Ishikawa (cell line): ENCODE measurements around the gene ZFAND3.

ENCODE experiments used
- CEBPB ChIP-seq: IDR thresholded peaks from 2 replicates; pipeline ENCODE4 v1.6.1; 2012
- CREB1 ChIP-seq: IDR thresholded peaks from 2 replicates; pipeline ENCODE4 v1.6.1; 2012; ENCODE audit warnings: low read depth
- EGR1 ChIP-seq: IDR thresholded peaks from 2 replicates; pipeline ENCODE4 v1.6.1; 2012
- EP300 ChIP-seq: IDR thresholded peaks from 2 replicates; pipeline ENCODE4 v1.6.1; 2012; ENCODE audit warnings: borderline replicate concordance
- FOXM1 ChIP-seq: IDR thresholded peaks from 2 replicates; pipeline ENCODE4 v1.6.1; 2012; ENCODE audit warnings: low read depth, borderline replicate concordance
- NFIC ChIP-seq: IDR thresholded peaks from 2 replicates; pipeline ENCODE4 v1.6.1; 2012
- RAD21 ChIP-seq: IDR thresholded peaks from 2 replicates; pipeline ENCODE4 v1.6.1; 2012; ENCODE audit warnings: low read depth
- TAF1 ChIP-seq: IDR thresholded peaks from 2 replicates; pipeline ENCODE4 v1.6.1; 2012; ENCODE audit warnings: low read depth, mild to moderate bottlenecking
- TCF12 ChIP-seq: IDR thresholded peaks from 2 replicates; pipeline ENCODE4 v1.6.1; 2012; ENCODE audit warnings: low read depth
- TEAD4 ChIP-seq: IDR thresholded peaks from 2 replicates; pipeline ENCODE4 v1.6.1; 2012
- YY1 ChIP-seq: IDR thresholded peaks from 2 replicates; pipeline ENCODE4 v1.6.1; 2012; ENCODE audit warnings: low read depth
- ZBTB7A ChIP-seq: IDR thresholded peaks from 2 replicates; pipeline ENCODE4 v1.6.1; 2012; ENCODE audit warnings: low read depth
- TF ChIP-seq, protein P1 (sequence below): IDR thresholded peaks from 2 replicates; pipeline ENCODE4 v1.6.1; 2012; ENCODE audit warnings: low read depth, mild to moderate bottlenecking
- TF ChIP-seq, protein P2 (sequence below): IDR thresholded peaks from 2 replicates; pipeline ENCODE4 v1.6.1; 2012
- TF ChIP-seq, protein P3 (sequence below): IDR thresholded peaks from 2 replicates; pipeline ENCODE4 v1.6.1; 2012

The ZFAND3 gene

DNA sequence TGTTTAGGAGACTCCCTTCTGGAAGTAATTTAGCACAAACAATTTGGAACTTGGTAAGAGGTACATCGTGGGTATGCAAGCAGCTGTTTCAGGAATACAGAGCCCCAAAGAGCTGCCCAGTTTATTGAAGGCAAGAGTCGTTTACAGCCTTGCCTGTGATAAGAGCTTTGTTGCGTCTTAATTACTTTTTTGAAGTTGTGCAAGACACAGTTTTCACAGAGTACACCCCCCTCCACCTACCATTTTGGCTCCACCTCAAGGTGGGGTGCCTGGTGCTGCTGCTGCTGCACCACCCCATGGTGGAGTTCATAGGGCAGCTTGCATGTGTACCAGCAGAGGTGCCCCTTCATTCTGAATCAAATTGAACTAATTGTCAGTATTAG, 296.1 kb downstream of the ZFAND3 start:
- TF ChIP-seq EGR1 (no peak), CREB1 (no peak), YY1 (no peak), CEBPB (no peak), TCF12 (no peak), NFIC (no peak), TEAD4 (no peak), ZBTB7A (no peak), TAF1 (no peak)
- TF ChIP-seq, protein P1, sequence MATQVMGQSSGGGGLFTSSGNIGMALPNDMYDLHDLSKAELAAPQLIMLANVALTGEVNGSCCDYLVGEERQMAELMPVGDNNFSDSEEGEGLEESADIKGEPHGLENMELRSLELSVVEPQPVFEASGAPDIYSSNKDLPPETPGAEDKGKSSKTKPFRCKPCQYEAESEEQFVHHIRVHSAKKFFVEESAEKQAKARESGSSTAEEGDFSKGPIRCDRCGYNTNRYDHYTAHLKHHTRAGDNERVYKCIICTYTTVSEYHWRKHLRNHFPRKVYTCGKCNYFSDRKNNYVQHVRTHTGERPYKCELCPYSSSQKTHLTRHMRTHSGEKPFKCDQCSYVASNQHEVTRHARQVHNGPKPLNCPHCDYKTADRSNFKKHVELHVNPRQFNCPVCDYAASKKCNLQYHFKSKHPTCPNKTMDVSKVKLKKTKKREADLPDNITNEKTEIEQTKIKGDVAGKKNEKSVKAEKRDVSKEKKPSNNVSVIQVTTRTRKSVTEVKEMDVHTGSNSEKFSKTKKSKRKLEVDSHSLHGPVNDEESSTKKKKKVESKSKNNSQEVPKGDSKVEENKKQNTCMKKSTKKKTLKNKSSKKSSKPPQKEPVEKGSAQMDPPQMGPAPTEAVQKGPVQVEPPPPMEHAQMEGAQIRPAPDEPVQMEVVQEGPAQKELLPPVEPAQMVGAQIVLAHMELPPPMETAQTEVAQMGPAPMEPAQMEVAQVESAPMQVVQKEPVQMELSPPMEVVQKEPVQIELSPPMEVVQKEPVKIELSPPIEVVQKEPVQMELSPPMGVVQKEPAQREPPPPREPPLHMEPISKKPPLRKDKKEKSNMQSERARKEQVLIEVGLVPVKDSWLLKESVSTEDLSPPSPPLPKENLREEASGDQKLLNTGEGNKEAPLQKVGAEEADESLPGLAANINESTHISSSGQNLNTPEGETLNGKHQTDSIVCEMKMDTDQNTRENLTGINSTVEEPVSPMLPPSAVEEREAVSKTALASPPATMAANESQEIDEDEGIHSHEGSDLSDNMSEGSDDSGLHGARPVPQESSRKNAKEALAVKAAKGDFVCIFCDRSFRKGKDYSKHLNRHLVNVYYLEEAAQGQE = no peak
- TF ChIP-seq, protein P2, sequence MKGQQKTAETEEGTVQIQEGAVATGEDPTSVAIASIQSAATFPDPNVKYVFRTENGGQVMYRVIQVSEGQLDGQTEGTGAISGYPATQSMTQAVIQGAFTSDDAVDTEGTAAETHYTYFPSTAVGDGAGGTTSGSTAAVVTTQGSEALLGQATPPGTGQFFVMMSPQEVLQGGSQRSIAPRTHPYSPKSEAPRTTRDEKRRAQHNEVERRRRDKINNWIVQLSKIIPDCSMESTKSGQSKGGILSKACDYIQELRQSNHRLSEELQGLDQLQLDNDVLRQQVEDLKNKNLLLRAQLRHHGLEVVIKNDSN = no peak
- TF ChIP-seq, protein P3, sequence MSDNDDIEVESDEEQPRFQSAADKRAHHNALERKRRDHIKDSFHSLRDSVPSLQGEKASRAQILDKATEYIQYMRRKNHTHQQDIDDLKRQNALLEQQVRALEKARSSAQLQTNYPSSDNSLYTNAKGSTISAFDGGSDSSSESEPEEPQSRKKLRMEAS = no peak

DNA sequence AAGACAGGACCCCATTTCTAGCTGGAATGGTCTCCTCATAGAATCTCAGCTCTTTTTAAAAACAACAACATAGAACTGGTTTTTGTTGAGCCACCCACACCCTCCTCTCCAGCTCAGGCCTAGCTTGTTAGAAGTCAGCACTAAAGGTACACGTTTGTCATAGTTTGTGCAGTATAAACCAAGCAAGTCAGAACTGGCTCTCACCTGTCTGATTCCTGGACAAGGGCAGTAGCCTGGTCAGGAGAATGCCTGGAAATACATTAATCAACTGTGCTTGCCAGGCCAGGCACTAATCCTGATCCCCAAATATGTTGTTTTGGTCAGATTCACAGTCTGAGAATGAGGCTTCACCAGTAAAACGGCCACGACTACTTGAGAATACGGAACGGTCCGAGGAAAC, 296.7 kb downstream of the ZFAND3 start:
- TF ChIP-seq CEBPB (no peak), EGR1 (no peak)
- TF ChIP-seq, protein P2 = no peak
- TF ChIP-seq, protein P3 = no peak

GRCh38 chr6:38117281-38117680, 297.8 kb downstream of the ZFAND3 start:
- TF ChIP-seq EP300 (no peak), CREB1 (no peak)

GRCh38 chr6:38118791-38119365, 299.4 kb downstream of the ZFAND3 start:
- TF ChIP-seq YY1 (no peak), EP300 (no peak)
- TF ChIP-seq, protein P2 = no peak

DNA sequence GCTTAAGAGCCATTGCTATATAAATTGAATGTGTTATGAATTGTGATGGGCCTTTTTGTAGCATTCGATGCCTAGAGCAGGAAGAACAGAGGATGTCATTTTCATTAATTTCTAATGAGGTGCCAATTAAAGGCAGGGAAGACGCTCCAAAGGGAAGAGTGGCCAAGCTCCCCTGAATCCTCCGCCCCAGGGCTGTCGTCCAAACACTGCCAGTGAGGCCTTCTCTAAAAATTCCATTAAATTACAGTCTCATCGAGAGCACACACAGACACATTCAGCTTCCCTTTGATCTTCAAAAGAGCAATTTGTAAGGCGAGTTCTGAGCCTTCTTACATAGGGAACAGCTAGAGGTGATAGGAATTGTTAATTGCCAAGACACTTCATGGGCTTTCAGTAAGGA, 300.0 kb downstream of the ZFAND3 start:
- no peak for TF ChIP-seq TCF12
- TF ChIP-seq, protein P3 = no peak
- TF ChIP-seq, protein P1 = no peak
- no peak for TF ChIP-seq YY1
- TF ChIP-seq FOXM1 = no peak
- TF ChIP-seq EGR1 = no peak

- TF ChIP-seq CREB1 (no peak), YY1 (no peak), TEAD4 (no peak), NFIC (no peak), ZBTB7A (no peak), EGR1 (no peak), EP300 (no peak), RAD21 (no peak), TCF12 (no peak), TAF1 (no peak), CEBPB (no peak), FOXM1 (no peak)
- TF ChIP-seq, protein P2 = no peak
- TF ChIP-seq, protein P3 = no peak
- TF ChIP-seq, protein P1 = no peak
Observed at GRCh38 chr6:38127284-38127683, 307.8 kb downstream of the ZFAND3 start.
